ENCODE results near the gene SMIM15. TPM values are rescaled to one million over a fixed set of nuclear protein-coding genes. Genes with fewer than 3 reads are reported as not detected.

The SMIM15 gene
- polyA plus RNA-seq, 5 donors, result 57.4 to 78.4 (median 72.0) TPM

DNA sequence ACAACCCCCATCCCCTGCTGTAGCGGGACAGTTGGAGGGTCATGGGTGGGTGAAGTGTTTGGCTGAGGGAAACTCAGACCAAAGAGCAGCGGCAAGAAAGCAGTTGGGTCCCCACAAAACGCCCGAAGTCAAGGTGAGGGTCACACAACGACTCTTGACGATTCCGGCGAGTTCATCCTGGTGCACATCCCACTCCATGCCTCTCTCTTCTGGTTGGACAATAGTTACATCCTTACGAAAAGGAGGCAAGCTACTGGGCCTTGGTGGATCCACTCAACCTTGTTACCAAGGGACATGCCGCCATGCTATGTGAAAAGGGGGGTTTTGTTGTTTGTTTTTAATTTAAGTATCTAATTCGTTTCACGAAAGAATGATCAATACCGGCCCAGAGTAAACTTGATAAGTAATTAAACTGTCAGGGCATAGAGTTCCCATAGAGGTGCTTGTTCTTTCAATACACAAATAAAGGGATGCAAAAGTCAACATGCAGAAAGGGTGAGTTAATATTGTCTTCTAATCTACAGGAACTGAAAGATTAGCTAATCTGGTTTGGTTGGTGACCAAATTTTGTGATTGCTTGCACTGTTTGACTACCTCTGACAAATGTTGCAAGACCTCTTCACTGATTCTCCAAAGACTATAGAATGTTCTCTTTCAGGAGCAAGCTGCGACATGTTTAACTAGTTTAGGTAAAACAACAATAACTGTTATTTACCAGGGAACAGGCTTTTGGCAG is 732 bp upstream of the SMIM15 start:
- no peak for DNase-seq

GRCh38 chr5:61160497-61160896 is 1.8 kb downstream of the SMIM15 start:
- DNase-seq, result no peak

GRCh38 chr5:61159836-61160235 is 2.4 kb downstream of the SMIM15 start:
- no peak for DNase-seq

GRCh38 chr5:61159070-61159469 is 3.2 kb downstream of the SMIM15 start:
- no peak for DNase-seq

GRCh38 chr5:61151893-61152292 is 10.4 kb downstream of the SMIM15 start:
- no peak for DNase-seq

- DNase-seq, result no peak
Measured at GRCh38 chr5:61148515-61148914, 13.8 kb downstream of the SMIM15 start.

DNA sequence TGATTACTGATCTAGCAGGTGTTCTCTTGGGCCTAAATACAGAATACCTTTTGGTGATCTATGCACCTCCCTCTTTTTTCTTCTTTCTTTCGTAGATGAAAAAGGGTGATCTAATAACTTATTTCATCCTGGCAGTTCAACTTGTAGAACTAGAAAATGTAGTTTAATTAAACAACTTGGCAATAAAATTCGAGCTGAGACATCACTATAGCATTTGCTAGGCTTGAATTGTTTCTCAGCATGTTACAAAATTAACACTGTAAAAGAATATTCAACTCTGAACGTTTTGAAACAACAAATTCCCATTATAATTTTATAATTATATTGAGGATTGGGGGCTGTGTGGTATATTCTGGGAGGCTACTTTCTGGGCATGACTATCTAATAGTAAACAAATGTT is 19.5 kb downstream of the SMIM15 start:
- no peak for DNase-seq

DNA sequence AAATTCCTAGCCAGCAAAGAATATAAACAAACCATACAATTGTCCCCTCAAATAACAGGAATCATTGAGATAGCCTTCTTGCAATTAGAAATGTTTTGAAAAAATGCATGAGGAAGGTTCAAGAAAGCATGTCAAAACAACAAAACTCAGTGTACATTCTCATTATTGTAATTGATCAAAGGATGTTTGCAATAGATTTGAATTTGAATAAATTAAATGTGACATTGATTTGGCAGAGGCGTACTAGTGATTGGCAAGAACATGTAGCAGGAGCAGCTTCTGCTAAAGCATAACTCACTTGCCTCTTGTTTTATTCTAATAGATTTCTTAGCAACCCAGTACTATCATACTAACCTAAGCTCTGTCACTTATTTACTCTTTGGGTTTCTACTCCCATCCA is 19.9 kb downstream of the SMIM15 start:
- DNase-seq, result no peak

DNA sequence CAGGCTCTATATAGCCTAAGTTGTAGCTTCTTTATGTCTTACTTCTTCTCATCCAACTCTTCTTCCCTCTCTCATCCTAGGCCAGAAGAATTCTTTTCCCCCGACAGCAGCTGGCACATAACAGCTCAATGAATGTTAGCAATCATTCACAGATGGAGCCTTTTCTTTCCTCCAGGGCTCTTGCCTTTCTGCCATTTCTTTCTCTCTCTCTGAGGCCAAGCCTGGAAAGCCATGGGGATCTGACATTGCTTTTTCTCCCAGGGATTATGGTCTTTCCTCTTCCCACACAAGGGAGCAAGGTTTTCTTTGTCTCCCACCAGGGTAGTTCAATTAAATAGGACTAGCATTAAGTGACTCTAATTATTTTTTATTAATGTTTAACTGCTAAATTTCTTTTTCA is 20.5 kb downstream of the SMIM15 start:
- no peak for DNase-seq

- no peak for DNase-seq
Measured at GRCh38 chr5:61139931-61140330, 22.3 kb downstream of the SMIM15 start.

- DNase-seq, result no peak
Measured at GRCh38 chr5:61139094-61139873, 23.0 kb downstream of the SMIM15 start.

- DNase-seq, result no peak
Measured at GRCh38 chr5:61137835-61138234, 24.4 kb downstream of the SMIM15 start.

DNA sequence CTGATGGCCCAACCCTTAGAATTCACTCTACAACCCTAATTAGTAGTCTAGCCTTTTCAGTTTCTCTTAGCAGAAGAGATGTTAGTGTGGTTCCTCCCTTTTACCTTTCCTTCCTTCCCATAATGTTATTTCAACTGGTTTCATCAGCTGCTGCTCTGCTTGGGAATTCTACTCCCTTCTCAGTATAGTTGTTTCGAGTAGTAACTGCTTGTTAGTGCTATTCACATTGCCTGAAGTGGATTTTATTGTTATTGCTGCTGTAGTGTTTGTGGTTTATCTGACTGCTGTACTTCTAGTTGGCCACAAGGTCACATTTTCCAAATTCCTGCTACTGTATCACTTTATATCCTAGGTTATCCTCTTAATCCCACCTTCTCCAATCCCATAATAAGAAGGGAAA is 29.7 kb downstream of the SMIM15 start:
- no peak for DNase-seq

DNA sequence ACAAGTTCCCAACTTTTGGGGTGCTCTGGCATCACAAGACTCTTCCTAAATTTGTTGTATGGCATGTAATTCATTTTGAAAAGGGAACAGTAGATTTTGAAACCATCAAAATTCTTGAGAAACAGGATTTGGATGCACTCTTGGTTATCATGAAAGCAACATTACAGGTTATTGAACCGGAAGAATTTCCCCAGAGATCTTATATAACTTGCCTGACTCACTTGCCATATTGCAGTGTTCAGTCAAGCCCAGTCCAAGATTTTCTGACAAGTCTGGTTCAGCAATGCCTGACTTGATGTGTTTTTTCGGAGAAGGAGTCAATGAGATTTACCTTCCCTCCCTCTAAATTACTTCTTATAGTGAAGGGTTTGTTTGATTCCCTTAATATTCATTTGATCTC is 32.0 kb downstream of the SMIM15 start:
- no peak for DNase-seq

DNA sequence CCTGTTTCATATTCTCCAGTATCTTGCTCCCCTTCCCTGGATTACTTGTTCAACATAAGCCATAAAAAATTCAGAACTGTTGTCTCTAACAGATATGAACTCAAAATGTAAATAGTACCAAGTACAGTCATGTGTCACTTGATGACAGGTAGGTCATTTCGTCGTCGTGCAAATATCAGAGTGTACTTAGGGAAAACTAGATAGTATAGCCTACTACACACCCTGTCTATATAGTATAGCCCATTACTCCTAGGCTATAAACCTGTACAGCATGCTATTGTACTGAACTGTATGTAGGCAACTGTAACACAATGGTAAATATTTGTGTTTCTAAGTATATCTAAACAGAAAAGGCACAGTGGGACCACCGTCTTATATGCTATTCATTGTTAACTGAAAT is 39.1 kb downstream of the SMIM15 start:
- DNase-seq, result no peak

DNA sequence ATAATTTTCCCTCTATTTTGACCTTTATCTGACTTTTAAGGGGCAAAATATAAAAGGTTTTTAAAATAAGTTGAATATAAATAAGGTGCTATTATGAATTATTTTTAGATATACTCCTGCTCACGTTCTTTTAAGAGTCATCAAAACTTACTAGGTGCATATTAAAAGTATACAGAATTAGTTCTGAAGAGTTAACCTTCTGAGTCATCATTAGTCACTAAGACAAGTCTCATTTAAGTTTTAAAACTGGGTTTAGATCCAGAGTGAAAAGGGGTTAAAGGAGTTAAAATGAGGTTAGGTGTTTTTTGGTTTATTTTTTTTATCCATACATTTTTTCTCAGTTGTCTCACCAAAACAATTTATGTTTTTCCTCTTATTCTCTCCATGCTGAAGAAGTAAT is 41.7 kb downstream of the SMIM15 start:
- no peak for DNase-seq

DNA sequence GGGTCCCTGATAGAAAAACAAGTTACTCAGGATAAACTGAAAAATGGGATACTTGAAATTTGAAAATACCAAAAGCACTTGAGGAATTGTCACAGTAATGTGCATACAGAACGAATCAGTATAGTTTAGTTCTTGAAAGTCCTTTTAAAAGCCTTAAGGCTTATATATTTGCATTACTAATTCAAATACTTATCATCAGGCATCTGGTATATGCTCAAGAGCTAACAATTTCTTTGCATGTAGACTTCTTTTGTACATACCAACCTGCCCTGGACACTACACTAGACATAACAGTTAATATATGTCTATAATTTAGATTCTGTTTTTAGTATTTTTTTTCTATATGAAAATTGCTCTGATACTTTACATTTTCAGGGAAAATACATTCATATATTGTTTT is 43.2 kb downstream of the SMIM15 start:
- no peak for DNase-seq

- DNase-seq, result no peak
Measured at GRCh38 chr5:61115968-61116367, 46.3 kb downstream of the SMIM15 start.

- no peak for DNase-seq
Measured at GRCh38 chr5:61114441-61114840, 47.8 kb downstream of the SMIM15 start.
